Right lobe of liver (tissue), 6 donors: Measurements from ENCODE around the gene SIN3A. TPM values are rescaled to one million over a fixed set of nuclear protein-coding genes. Genes with fewer than 3 reads are reported as not detected.

Source experiments
- ATAC-seq, 4 donors: fragments of 200-7000 bp; cut with Tn5 transposase; one replicate each; pipeline ENCODE4 v1.9.1; 2020; ENCODE audit warnings: mild to moderate bottlenecking in 4 of 4, moderate library complexity in 4 of 4
- DNase-seq, 3 donors: peaks; one replicate each; pipeline ENCODE4 v3.0.0-alpha.2; 2020
- H3K27ac ChIP-seq, 3 donors: fragments of 200-600 bp; one replicate each; pipeline ENCODE4 v1.8.0; 2022
- H3K27me3 ChIP-seq, 2 donors: fragments of 200-600 bp; one replicate each; pipeline ENCODE4 v1.8.0; 2022
- H3K36me3 ChIP-seq, 4 donors: fragments of 200-600 bp; sonication (generic) in 1 of 4; one replicate each; pipeline versions ENCODE4 v1.5.1 to v1.8.0; 2017 to 2022; ENCODE audit warnings: control low read depth in 1 of 4
- H3K4me1 ChIP-seq, 4 donors: fragments of 200-600 bp; sonication (generic) in 1 of 4; one replicate each; pipeline versions ENCODE4 v1.5.1 to v1.8.0; 2017 to 2022; ENCODE audit warnings: control low read depth in 1 of 4
- H3K4me3 ChIP-seq, 3 donors: fragments of 200-600 bp; one replicate each; pipeline ENCODE4 v1.8.0; 2022
- H3K9me3 ChIP-seq, 4 donors: fragments of 200-600 bp; sonication (generic) in 1 of 4; one replicate each; pipeline versions ENCODE4 v1.5.1 to v1.8.0; 2017 to 2022; ENCODE audit warnings: control low read depth in 1 of 4
- POLR2A ChIP-seq: fragments of 450-650 bp; IDR thresholded peaks from one replicate; pipeline ENCODE4 v1.6.1; 2017; ENCODE audit warnings: antibody characterized with exemption, mild to moderate bottlenecking
- WGBS: methylation state at CpG from one replicate; pipeline ENCODE4 v1.1.6; 2018; ENCODE audit warnings: low coverage, low lambda C conversion rate; ENCODE audit not compliant: insufficient coverage; ENCODE audit errors: missing lambda C conversion rate; 5-methylcytosine and 5-hydroxymethylcytosine counted together
- intact Hi-C, 2 donors: fragments of 100-400 bp; cut with DNase I; formaldehyde crosslinking; loops; one replicate each; pipeline versions ENCODE4 v1.11.2 to v1.14.1; 2022
- total RNA-seq, 6 experiments: library from RNA; depleted of rRNA in 2 of 6; stranded (reverse); fragments of >200 nt in 2 of 6; fragmentation: NEBNext Ultra II Directional in 3 of 6; extraction: Animal tissue kit (Norgen Biotek cat#: 25700) in 3 of 6; gene quantifications; one replicate each; pipeline versions ENCODE4 v1.1.0 to v1.2.4, GENCODE V29; 2016 to 2023
- TF ChIP-seq, protein P1 (sequence below), 4 donors: fragments of 200-600 bp in 3 of 4; fragments of 450-650 bp in 1 of 4; IDR thresholded peaks; one replicate each; pipeline versions ENCODE4 v1.5.1 to v1.8.0; 2016 to 2022; ENCODE audit warnings: antibody characterized with exemption in 4 of 4, mild to moderate bottlenecking in 2 of 4
- donor health status: DM: no; HTN: yes; CAD: no.
- donor health status: DM: no; HTN: no; CAD: no.
- donor health status: DM: no; HTN: no; CAD: no.
- donor health status: DM: no; HTN: yes; CAD: no.
- donor health status: DM: no; HTN: yes; CAD: no.

Gene SIN3A
- total RNA-seq, 6 experiments from 2014 or later, result 10.0 to 21.6 (median 20.5) TPM

- Histone ChIP-seq H3K9me3 (no peaks in the 10 kb centered on the region), H3K36me3 (peaks cover 3 to 82% (median 25%) of the 10 kb centered on the region in 4 donors), H3K27me3 (no peaks in the 10 kb centered on the region), H3K4me1 (no peaks in the 10 kb centered on the region), H3K27ac (no peak overlapping the region), H3K4me3 (no peak overlapping the region)
- intact Hi-C loops, result no loop called here
- ATAC-seq (no peak), DNase-seq (no peak)
- 87% methylated on average over 6 of the region's 6 CpGs for WGBS
- TF ChIP-seq POLR2A, result no peak
- TF ChIP-seq, protein P1, sequence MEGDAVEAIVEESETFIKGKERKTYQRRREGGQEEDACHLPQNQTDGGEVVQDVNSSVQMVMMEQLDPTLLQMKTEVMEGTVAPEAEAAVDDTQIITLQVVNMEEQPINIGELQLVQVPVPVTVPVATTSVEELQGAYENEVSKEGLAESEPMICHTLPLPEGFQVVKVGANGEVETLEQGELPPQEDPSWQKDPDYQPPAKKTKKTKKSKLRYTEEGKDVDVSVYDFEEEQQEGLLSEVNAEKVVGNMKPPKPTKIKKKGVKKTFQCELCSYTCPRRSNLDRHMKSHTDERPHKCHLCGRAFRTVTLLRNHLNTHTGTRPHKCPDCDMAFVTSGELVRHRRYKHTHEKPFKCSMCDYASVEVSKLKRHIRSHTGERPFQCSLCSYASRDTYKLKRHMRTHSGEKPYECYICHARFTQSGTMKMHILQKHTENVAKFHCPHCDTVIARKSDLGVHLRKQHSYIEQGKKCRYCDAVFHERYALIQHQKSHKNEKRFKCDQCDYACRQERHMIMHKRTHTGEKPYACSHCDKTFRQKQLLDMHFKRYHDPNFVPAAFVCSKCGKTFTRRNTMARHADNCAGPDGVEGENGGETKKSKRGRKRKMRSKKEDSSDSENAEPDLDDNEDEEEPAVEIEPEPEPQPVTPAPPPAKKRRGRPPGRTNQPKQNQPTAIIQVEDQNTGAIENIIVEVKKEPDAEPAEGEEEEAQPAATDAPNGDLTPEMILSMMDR (IDR thresholded peaks at IDR 0.05), result no peak
These were observed 41.3 kb downstream of the SIN3A start for GRCh38 chr15:75410196-75410595.

DNA sequence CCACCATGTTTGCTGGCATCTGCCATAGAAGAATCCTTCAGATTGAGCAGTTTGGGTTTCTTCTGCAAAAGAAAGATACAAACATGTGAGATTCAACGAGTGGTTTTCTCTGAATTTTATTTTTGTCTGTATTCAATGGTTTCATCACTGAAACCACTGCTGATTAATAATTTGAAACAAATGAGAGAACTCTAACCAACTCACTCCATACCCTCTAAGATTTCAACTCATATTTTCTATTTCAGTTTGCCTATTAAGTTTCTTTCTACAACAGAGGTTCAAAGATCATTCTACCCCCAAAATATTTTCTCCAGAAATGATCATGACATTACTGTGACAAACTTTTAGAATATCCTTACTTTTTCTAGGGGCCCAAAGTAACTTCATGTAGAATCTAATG is 44.4 kb downstream of the SIN3A start:
- intact Hi-C loops, result no loop called here
- TF ChIP-seq, protein P1 (IDR thresholded peaks at IDR 0.05), result no peak
- TF ChIP-seq POLR2A, result no peak
- H3K36me3 ChIP-seq, result peaks cover 3 to 97% (median 23%) of the 10 kb centered on the region in 4 donors

DNA sequence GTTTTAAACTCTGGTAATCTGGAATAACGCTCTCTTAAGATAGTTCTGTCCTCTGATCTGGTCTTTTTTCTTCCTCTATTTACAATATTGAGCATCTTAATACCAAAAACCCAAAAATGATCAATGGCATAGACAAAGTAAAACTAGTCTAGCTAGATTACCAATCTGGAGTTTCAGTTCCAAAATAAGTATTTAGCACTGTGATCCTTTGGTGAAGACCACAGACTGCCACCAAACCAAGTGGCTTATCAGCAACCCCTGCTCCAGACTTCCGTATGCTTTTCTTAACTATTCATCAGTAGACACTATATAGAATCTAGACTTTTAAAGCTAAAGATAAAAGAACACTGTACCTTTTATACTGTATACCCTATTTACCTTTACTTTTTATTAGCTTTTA is 47.6 kb downstream of the SIN3A start:
- intact Hi-C loops, result no loop called here
- H3K36me3 ChIP-seq, result peaks cover 0 to 97% (median 17%) of the 10 kb centered on the region in 4 donors

More for the DNA sequence above, 44.4 kb downstream of the SIN3A start:
- ATAC-seq, result no peak
- no peaks in the 10 kb centered on the region for H3K9me3 ChIP-seq
- H3K27me3 ChIP-seq, result no peaks in the 10 kb centered on the region
- H3K4me1 ChIP-seq, result no peaks in the 10 kb centered on the region
- no peak for DNase-seq
- no peak overlapping the region for H3K4me3 ChIP-seq
- no peak overlapping the region for H3K27ac ChIP-seq
- WGBS, result 93% methylated on average over 1 of the region's 1 CpG

DNA sequence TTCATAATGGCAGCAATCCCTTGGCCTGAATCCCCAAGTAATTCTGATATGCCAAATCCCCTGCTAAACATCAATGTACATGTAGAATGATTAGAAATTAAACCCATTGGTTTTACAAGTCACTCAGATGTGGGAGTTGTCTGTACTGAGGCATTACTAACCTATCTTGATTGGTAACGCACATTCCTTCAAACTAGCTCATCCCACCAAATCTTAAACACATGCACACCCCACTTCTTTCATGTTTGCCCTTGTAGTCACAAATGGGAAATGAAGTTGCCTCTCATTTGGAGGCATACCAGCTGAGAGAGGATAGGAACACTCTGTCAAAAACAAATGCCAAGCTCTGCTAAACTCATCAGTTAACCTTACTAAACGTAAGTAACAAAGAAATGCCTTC is 54.0 kb downstream of the SIN3A start:
- Histone ChIP-seq H3K27ac (no peak overlapping the region), H3K9me3 (no peaks in the 10 kb centered on the region), H3K36me3 (peaks cover 0 to 92% (median 40%) of the 10 kb centered on the region in 4 donors), H3K4me3 (no peak overlapping the region), H3K27me3 (no peaks in the 10 kb centered on the region), H3K4me1 (no peaks in the 10 kb centered on the region)
- ATAC-seq (no peak), DNase-seq (no peak)
- 92% methylated on average over 2 of the region's 2 CpGs for WGBS
- intact Hi-C loops, result no loop called here
- TF ChIP-seq POLR2A, result no peak
- TF ChIP-seq, protein P1 (IDR thresholded peaks at IDR 0.05), result no peak

More for the DNA sequence above, 47.6 kb downstream of the SIN3A start:
- WGBS, result 87% methylated on average over 2 of the region's 2 CpGs
- no peak overlapping the region for H3K4me3 ChIP-seq
- no peaks in the 10 kb centered on the region for H3K27me3 ChIP-seq
- no peak overlapping the region for H3K27ac ChIP-seq
- H3K9me3 ChIP-seq, result no peaks in the 10 kb centered on the region
- ATAC-seq, result no peak
- TF ChIP-seq, protein P1 (IDR thresholded peaks at IDR 0.05), result no peak
- TF ChIP-seq POLR2A, result no peak
- H3K4me1 ChIP-seq, result no peaks in the 10 kb centered on the region
- no peak for DNase-seq
